Measurements from ENCODE around the gene SPATA9.

GRCh38 chr5:95668728-95669127, 14.1 kb downstream of the SPATA9 start:
- TF ChIP-seq CTCF (conservative IDR thresholded peaks at IDR 0.05 in 1 of 2, IDR thresholded peaks at IDR 0.05 in 1 of 2; ENCODE audit: extremely low read depth in 1 of 2, insufficient read depth in 1 of 2, low read depth in 1 of 2, low read length in 2 of 2) = no peak
- TF ChIP-seq EZH2 (IDR thresholded peaks at IDR 0.05; ENCODE audit: borderline replicate concordance, low read length) = no peak

Data from mammary epithelial cell (primary cell).